Measurements from ENCODE around the gene ITM2A.

GRCh38 chrX:79365591-79365990 is 1.5 kb downstream of the ITM2A start:
- TF ChIP-seq, protein P1, sequence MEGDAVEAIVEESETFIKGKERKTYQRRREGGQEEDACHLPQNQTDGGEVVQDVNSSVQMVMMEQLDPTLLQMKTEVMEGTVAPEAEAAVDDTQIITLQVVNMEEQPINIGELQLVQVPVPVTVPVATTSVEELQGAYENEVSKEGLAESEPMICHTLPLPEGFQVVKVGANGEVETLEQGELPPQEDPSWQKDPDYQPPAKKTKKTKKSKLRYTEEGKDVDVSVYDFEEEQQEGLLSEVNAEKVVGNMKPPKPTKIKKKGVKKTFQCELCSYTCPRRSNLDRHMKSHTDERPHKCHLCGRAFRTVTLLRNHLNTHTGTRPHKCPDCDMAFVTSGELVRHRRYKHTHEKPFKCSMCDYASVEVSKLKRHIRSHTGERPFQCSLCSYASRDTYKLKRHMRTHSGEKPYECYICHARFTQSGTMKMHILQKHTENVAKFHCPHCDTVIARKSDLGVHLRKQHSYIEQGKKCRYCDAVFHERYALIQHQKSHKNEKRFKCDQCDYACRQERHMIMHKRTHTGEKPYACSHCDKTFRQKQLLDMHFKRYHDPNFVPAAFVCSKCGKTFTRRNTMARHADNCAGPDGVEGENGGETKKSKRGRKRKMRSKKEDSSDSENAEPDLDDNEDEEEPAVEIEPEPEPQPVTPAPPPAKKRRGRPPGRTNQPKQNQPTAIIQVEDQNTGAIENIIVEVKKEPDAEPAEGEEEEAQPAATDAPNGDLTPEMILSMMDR (IDR thresholded peaks at IDR 0.05): no peak
- TF ChIP-seq POLR2A (IDR thresholded peaks at IDR 0.05): no peak
